ENCODE data around the gene SLC35C1.

GRCh38 chr11:45806072-45806933 is 1.4 kb downstream of the SLC35C1 start:
- no peak for TF ChIP-seq CTCF (IDR thresholded peaks at IDR 0.05)
- TF ChIP-seq POLR2AphosphoS5 (IDR thresholded peaks at IDR 0.05; ENCODE audit: insufficient read depth in 1 of 2, low read depth in 1 of 2), result no peak
